NCI-H128 (cell line): Measurements from ENCODE around the gene KIZ.

Experiments used
- DNase-seq: peaks from one replicate; lab custom pipeline; 2025; ENCODE audit not compliant: unreplicated experiment; lab: John Stamatoyannopoulos, UW

The KIZ gene

GRCh38 chr20:21104466-21104761 lies 21.5 kb upstream of the KIZ start:
- DNase-seq, result no peak

DNA sequence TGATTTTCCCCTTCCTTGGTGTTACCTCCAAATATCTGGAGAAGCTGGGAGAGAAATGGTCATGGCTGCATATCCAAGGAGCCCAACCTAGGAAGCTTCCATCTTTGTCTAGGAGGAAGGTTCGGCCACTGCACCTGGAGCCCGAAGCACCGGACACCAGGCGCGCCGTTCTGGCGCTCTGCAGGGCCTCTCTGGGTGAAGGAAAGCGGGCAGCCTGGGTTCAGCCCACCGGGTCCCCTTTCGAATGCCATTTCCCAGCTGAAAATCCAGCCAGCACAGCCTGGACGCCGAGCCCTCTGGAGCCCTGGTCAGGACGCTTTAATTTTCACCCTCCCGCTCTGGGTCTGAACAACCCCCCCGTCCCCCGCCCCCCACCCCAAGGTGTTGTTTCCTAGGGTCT lies 21.0 kb upstream of the KIZ start:
- DNase-seq, result no peak

DNA sequence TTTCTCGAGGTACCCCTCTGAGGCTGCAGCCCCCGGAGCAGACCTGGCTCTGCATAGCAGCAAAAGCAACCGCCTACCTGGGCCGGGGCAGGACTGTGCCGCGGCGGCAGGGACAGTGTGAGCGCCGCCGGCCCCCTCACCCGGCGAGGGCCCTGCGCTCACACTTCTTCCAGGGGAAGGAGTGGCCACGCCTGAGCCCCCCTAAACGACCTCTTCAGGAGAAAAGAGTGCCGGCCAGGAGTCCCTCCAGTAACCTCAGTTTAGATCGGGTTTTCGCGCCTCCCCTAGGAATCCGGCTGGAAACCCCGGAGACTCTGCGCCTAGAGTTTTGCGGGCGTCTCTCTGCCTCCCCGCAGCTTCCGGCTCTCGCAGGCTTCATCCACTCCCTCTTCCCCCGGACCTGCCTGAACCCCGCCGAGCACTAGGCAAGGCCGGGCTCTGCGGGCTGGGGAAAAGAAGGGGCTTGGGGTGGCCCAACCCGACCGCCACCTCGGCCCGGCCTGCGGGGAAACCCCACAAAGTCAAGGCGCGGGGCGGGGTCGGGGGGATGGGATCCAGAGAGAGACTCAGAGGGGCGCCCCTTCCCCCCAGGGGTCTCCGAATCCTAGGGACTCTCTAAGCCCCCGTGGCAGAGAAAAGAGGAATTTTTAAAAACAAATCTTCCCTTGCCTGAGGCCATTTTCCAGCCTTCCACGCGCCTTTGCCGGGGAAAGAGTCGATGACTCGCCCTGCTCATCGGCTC lies 20.3 kb upstream of the KIZ start:
- DNase-seq, result no peak

DNA sequence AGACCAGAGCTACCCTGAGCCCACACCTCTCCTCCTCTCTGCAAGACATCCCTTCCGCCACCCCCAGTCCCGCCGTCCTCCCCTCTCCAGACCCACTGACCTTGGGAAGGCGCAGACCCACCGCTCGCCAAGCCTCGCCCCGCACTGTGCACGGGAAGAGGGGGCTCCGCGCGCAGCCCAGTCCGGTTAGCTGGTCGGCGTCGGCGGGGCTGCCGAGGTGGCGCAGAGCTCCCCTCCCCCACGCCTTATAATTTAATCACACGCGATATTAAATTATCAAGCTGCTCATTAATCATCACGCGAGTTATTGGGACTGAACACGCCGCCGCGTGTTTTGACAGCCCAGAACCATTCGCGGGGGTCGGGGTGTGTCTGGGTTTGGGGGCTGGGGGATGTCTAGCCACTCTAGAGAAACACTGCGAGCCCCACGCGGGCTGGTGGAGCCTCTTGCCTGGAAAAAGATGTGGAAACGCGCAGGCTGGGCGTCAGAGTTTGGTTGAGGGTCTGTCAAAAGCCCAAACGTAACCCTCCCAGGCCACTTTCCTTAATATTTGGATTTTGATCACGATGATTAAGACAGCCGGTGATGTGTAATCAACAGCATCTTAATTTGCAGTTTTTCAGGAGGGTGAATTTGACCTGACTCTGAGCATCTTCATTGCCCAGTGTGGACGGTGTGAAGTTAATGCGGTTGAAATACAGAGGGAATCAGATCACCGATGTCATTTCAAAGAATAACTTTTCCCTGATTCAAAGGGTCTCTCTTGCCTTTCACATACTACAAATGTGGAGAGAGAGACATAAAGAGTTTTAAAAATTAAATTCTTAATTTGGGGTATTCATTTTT lies 19.5 kb upstream of the KIZ start, which contains the start of gene LINC00237:
TSS of gene LINC00237 (minus strand) at position 188 of the 847 bp plus-strand sequence.
- no peak for DNase-seq

- DNase-seq, result no peak
Measured at GRCh38 chr20:21109144-21109543, 16.7 kb upstream of the KIZ start.

- DNase-seq, result no peak
Measured at GRCh38 chr20:21110811-21111210, 15.1 kb upstream of the KIZ start.

DNA sequence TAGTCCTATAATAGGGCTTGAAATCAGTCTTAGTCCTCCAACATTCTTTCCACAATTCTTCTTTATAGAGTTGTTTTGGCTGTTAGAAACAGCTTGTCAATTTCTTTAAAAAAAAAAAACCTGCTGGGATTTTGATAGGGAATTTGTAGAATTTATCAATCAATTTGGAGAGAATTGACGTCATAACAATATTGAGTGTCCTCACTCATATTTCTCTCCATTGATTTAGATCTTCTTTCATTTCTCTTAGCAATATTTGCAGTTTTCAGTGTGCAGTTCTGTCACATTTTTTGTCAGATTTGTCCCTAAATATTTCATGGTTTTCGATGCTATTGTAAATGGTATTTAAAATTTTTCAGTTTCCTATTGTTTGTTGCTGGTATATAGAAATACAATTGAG lies 14.5 kb upstream of the KIZ start:
- no peak for DNase-seq

GRCh38 chr20:21113697-21114096 lies 12.2 kb upstream of the KIZ start:
- no peak for DNase-seq

DNA sequence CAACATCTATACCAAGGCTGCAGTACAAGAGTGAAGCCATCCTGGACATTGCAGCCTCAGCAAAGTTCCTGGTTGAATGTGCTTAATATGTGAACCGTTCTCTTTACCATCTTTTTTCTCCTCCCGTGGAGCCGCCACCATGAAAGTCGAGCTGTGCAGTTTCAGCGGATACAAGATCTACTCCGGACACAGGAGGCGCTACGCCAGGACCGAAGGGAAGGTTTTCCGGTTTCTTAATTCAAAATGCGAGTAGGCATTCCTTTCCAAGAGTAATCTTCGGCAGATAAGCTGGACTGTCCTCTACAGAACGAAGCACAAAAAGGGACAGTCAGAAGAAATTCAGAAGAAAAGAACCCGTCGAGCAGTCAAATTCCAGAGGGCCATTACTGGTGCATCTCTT lies 11.3 kb upstream of the KIZ start:
- no peak for DNase-seq

DNA sequence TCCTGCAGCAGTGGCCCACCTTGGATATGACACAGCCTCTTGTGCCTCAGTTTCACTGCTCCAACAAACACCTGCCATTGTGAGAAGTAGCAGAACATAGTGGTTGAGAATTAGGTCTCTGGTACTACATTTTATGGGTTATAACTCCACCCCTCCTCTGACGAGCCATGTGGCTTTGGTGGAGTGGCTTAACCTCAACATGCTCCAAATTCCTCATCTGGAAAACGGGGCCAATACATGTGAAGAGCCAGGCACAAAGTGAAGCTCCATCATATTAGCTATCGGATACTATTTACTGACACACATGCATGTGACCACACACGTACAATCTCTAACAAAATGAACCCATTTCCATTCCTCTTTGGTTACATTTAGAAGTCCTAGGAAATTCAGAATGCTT lies 8.4 kb upstream of the KIZ start:
- DNase-seq, result no peak

GRCh38 chr20:21118138-21118537 lies 7.7 kb upstream of the KIZ start:
- DNase-seq, result no peak

DNA sequence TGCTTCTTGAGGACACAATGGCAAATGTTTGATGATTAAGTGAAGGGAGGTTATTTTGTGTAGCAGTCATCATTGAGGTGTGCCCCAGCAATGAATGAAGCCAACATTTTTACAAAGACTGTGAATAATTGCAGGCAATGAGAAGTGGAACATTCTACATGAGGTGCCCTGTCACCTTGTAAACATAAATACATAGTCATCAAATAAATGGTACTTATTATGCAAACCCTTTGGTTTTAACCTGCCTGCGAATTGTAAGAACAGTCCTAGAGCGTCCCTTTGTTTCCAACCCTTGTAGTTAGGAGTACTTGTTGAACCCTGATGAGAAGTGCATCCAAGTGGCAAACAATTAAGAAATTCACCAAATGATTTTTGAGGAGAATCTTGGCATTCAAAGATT lies 7.1 kb upstream of the KIZ start:
- no peak for DNase-seq

DNA sequence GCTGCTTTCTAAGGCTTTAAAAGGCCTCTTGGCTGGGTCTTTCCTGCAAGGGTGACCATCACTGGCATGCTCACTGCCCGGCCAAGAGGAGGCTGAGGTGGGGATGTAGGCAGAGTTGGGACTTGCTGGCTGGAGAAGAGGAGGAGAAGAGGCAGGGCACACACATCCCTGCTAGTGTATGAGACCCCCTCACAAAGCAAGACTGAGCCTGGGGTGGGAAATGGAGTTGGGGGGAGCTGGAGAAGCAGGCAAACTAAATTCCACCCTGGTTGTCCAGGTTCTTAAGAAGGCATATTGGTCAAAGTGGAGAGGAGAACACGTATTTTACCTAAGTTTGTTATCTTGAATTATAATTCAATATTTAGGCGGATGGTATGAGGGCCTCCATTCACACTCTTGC lies 1.7 kb upstream of the KIZ start:
- no peak for DNase-seq

GRCh38 chr20:21125072-21125848 lies 622 bp upstream of the KIZ start:
- peak; percentile 58 for DNase-seq

DNA sequence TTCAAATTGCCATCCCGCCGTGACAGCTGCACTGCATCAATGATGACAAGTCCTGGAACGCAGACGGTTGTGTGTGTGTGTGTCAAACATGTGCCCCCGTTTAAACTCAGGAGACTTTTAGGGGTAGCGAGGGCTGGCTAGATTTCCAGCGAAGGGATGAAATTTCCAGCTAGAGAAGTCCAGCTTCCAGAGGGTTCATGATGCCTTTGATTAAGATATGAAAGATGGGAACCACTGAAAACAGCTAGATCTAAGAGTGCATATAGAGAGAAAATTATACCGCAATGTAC lies 644 bp downstream of the KIZ start:
- no peak for DNase-seq

- no peak for DNase-seq
Measured at GRCh38 chr20:21127201-21127981, 1.5 kb downstream of the KIZ start.

GRCh38 chr20:21129861-21130260 lies 4.0 kb downstream of the KIZ start:
- DNase-seq, result no peak

DNA sequence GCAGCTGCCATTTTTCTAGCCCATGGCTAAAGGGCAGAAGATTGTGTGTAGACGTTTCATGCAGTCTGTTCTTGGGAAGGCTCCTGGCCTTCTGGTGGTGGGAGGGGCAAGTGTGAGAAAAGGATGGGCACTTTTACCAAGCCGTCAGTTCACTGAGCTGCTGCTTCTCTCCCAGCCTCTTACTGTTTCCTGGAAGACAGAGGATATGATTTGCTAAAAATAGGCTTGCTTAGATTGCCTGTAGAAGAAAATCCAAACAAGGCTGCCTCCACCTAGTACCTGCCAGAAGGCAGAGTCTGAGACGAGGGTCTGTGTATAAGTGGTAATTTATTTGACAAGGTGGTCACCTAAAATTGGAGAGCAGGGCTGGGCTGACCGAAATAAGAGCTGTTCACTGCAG lies 7.5 kb downstream of the KIZ start:
- DNase-seq, result no peak

- DNase-seq, result no peak
Measured at GRCh38 chr20:21133917-21134622, 8.2 kb downstream of the KIZ start.

GRCh38 chr20:21134883-21135493 lies 9.1 kb downstream of the KIZ start:
- no peak for DNase-seq
